GM12801 (cell line): ENCODE results near the gene FAM217A.

Experiments used
- TF ChIP-seq, protein P1 (sequence below): IDR thresholded peaks from one replicate; pipeline ENCODE4 v1.5.1; 2011; ENCODE audit warnings: control low read depth; ENCODE audit not compliant: insufficient read length; ENCODE audit errors: extremely low read depth

The FAM217A gene, protein sequence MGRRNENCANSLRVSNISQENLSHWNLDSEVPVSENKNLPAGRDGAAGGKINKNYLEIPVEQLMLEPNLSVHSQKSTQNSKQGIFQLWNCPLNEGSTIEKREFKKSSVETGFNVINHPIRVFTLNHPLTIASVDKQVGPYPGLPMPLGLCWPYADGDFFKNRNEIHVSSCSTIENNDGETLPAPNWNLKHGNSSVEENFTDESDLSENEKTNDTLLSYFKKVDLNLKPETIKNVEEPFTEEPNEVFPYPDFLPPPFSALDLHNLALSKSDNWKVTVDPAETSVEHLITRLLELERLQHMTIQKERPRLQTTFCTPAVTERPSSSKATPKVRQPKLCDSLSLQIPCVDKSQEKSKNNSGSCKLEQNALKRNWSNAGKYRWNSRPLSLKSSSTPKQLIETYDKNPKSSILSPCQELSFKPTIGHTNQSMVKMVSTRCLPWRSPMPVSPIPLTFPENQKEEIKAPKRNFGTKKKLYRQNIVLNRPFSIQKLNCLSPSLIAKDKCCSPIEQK

GRCh38 chr6:4078691-4079471, at the start of gene FAM217A:
Gene FAM217A, minus strand, starts transcription at chr6:4079137. Its CDS starts 1,723 bp downstream, at chr6:4077414.
- TF ChIP-seq, protein P1, sequence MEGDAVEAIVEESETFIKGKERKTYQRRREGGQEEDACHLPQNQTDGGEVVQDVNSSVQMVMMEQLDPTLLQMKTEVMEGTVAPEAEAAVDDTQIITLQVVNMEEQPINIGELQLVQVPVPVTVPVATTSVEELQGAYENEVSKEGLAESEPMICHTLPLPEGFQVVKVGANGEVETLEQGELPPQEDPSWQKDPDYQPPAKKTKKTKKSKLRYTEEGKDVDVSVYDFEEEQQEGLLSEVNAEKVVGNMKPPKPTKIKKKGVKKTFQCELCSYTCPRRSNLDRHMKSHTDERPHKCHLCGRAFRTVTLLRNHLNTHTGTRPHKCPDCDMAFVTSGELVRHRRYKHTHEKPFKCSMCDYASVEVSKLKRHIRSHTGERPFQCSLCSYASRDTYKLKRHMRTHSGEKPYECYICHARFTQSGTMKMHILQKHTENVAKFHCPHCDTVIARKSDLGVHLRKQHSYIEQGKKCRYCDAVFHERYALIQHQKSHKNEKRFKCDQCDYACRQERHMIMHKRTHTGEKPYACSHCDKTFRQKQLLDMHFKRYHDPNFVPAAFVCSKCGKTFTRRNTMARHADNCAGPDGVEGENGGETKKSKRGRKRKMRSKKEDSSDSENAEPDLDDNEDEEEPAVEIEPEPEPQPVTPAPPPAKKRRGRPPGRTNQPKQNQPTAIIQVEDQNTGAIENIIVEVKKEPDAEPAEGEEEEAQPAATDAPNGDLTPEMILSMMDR: no peak

- TF ChIP-seq, protein P1: no peak
These were observed 49.1 kb upstream of the FAM217A start for GRCh38 chr6:4128072-4128471.

DNA sequence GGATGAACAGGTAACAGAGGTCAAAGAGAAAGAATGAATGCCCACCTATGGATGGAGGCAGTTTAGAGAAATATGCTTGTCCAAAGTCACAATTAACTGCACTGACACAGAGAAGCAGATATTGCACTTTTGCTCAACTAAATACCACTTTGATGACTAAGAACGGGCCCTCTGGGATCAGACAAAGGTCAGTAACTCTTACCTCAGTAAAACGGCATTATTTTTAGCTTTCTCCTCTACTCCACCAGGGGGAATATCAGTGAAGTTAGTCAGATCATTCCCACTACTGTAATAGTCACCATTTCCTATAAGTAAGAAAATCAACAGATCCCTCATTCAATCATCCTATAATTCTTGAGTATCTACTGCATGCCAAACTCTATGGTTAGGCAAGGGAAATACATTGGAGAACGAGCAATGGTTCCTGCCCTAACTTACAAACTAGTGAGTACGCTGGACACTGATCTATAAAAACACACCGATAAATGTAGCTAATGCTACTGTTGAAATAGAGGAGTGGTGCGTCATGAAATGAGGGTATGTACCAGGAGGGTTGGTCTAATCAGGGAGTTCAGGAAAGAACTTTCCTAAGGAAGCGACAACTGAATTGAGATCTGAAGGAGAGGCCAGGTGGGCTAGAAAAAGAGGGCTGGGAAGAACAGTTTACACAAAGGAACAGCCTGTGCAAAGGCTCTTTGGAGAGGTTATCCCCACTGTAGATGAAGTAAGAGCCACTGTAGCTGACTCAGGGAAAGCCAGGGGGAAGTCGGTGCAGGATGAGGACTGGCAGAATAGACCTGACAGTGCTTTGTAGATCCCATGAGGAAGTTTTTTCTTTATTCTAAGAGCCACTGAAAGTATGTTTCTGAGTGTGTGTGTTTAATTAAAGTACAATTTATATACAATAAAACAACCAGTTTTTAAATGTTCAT, 47.3 kb upstream of the FAM217A start:
- TF ChIP-seq, protein P1: no peak

DNA sequence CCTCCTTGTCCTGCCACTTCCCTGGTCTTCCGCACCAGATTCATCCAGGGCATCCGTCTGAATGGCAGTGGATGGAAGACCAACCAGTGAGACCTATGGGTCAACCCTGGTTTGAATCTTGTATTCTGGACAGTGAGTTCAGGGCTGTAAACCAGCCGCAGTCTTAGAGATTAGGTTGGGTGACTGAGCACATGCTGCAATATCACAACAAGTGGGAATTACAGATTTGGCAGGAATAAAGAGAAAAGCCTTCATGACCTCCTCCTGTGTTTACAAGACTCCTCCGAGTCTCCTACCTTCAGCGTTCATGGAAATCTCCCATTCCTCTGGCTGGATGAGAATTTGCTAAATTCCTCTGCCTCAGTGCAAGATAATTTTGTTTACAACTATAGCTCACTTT, 46.6 kb upstream of the FAM217A start:
- TF ChIP-seq, protein P1: no peak

DNA sequence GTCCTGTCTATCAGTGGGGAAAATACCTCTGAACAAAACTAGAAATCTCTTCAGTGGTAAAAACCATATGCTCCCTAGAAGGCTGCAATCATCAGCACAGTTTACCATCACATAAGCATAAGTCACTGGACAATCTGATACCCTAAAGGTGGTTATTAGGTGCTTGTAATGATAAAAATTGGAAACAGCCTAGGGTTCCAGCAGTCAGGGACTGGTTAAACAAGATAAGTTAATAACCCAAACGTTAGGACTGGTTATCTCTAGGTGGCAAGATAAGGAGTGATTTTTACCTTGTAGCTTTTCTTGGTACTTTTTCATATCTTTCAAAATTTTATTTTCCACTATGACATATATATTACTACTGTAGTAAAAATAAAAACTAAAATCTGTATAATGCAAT, 45.4 kb upstream of the FAM217A start:
- TF ChIP-seq, protein P1: no peak

DNA sequence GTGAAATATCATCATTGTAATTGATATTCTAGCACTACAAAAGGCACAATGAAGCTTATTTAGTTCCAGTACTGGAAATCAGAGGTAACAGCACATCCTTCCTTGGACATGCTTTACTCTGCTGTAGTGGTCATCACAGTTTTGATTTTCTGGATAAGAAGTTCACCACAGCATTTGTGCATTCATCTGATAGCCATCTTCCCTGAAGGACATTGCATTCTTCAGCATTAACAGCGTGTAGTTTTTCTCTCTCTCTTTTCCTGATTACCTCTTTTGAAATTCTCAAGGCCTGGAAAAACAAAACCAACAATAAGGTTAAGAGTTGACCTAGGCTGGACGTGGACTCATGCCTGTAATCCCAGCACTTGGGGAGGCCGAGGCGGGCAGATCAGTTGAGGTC, 36.8 kb upstream of the FAM217A start:
- TF ChIP-seq, protein P1: no peak
